H1 (cell line): ENCODE measurements around the gene ZNF398.

Source experiments
- EP300 ChIP-seq, 2 experiments: IDR thresholded peaks; 1 replicate in 1 of 2; 2 replicates in 1 of 2; pipeline ENCODE4 v1.6.1; 2011 to 2012; ENCODE audit warnings: low read depth in 2 of 2, low read length in 2 of 2, mild to moderate bottlenecking in 2 of 2, borderline replicate concordance in 1 of 2, inconsistent platforms in 1 of 2, moderate library complexity in 1 of 2
- EZH2 ChIP-seq: fragments of 200-600 bp; sonication (generic); IDR thresholded peaks from 2 replicates; pipeline ENCODE4 v1.7.1; 2012; ENCODE audit warnings: low read depth, mild to moderate bottlenecking, moderate library complexity, low read length, inconsistent platforms; ENCODE audit not compliant: severe bottlenecking
- HDAC6 ChIP-seq: IDR thresholded peaks from one replicate; pipeline ENCODE4 v1.7.1; 2012; ENCODE audit warnings: low read depth, mild to moderate bottlenecking, inconsistent platforms, low read length, moderate library complexity
- JUND ChIP-seq: IDR thresholded peaks from 2 replicates; pipeline ENCODE4 v1.6.1; 2011; ENCODE audit warnings: mild to moderate bottlenecking, improper control_type of control experiment, low read length
- MAFK ChIP-seq: IDR thresholded peaks from 2 replicates; pipeline ENCODE4 v1.6.1; 2012; ENCODE audit warnings: low read depth, mild to moderate bottlenecking, improper control_type of control experiment, low read length
- NANOG ChIP-seq: IDR thresholded peaks from 2 replicates; pipeline ENCODE4 v1.6.1; 2011; ENCODE audit warnings: low read length, low read depth, mild to moderate bottlenecking, inconsistent platforms; ENCODE audit not compliant: insufficient read depth, poor library complexity, severe bottlenecking
- POLR2AphosphoS5 ChIP-seq: IDR thresholded peaks from 2 replicates; pipeline ENCODE4 v1.6.1; 2011; ENCODE audit warnings: low read depth, low read length
- SIRT6 ChIP-seq: IDR thresholded peaks from one replicate; pipeline ENCODE4 v1.7.1; 2012; ENCODE audit warnings: low read length, inconsistent platforms
- SP1 ChIP-seq: IDR thresholded peaks from 2 replicates; pipeline ENCODE4 v1.6.1; 2011; ENCODE audit warnings: low read depth, low read length
- SUZ12 ChIP-seq: fragments of 200-600 bp; sonication (generic); IDR thresholded peaks from 2 replicates; pipeline ENCODE4 v1.6.1; 2012; ENCODE audit warnings: mild to moderate bottlenecking, inconsistent platforms, low read length, moderate library complexity, mixed read lengths
- TF ChIP-seq, protein P1 (sequence below), 3 experiments: IDR thresholded peaks; 1 replicate in 2 of 3; 2 replicates in 1 of 3; pipeline versions ENCODE4 v1.5.1 to v1.6.1; 2011; ENCODE audit warnings: low read length in 3 of 3, mild to moderate bottlenecking in 3 of 3, inconsistent platforms in 2 of 3, low read depth in 1 of 3, moderate library complexity in 1 of 3; ENCODE audit not compliant: insufficient read depth in 1 of 3; ENCODE audit errors: control extremely low read depth in 1 of 3
- TF ChIP-seq, protein P2 (sequence below): IDR thresholded peaks from 2 replicates; pipeline ENCODE4 v1.6.1; 2012; ENCODE audit warnings: inconsistent platforms

DNA sequence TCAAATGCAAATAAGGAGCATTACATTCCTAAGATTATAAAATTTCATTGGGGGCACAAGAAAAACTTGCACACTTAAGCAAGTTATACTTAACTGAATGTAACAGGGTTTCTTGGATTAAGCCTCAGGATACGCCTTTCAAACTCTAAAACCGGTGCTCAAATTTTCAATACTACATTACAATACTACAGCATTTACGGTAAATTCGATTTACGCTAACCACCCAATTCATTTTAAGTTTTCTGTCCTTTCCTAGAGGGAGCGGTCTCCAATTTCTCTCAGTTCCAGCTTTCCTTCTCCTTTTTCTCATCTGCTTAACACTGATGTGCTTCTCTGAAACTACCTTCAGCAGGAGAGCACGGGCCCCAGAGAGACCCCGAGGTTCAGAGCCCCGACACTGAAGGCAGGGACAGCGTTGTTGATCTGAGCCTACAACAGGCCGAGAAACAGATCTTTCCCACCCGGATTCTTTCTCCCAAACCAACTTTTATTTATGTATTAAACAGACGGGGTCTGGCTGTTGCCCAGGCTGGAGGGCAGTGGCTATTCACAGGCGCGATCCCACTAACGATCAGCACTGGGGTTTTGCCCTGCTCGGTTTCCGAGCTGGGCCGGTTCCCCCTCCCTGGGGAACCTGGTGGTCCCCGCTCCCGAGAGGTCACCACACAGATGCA, 21.9 kb upstream of the ZNF398 start:
- TF ChIP-seq JUND (no peak), EP300 (IDR thresholded peaks at IDR 0.05; ENCODE audit: borderline replicate concordance in 1 of 2, low read depth in 2 of 2, low read length in 2 of 2) (no peak), POLR2AphosphoS5 (no peak), SP1 (no peak), SIRT6 (no peak), MAFK (peak; percentile 31; the same call in 1 of the 2 replicates), NANOG (no peak), HDAC6 (no peak), EZH2 (no peak), SUZ12 (no peak)
- TF ChIP-seq, protein P1, sequence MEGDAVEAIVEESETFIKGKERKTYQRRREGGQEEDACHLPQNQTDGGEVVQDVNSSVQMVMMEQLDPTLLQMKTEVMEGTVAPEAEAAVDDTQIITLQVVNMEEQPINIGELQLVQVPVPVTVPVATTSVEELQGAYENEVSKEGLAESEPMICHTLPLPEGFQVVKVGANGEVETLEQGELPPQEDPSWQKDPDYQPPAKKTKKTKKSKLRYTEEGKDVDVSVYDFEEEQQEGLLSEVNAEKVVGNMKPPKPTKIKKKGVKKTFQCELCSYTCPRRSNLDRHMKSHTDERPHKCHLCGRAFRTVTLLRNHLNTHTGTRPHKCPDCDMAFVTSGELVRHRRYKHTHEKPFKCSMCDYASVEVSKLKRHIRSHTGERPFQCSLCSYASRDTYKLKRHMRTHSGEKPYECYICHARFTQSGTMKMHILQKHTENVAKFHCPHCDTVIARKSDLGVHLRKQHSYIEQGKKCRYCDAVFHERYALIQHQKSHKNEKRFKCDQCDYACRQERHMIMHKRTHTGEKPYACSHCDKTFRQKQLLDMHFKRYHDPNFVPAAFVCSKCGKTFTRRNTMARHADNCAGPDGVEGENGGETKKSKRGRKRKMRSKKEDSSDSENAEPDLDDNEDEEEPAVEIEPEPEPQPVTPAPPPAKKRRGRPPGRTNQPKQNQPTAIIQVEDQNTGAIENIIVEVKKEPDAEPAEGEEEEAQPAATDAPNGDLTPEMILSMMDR (IDR thresholded peaks at IDR 0.05; ENCODE audit: control extremely low read depth in 1 of 3, insufficient read depth in 1 of 3, low read depth in 1 of 3, low read length in 3 of 3): no peak
- TF ChIP-seq, protein P2, sequence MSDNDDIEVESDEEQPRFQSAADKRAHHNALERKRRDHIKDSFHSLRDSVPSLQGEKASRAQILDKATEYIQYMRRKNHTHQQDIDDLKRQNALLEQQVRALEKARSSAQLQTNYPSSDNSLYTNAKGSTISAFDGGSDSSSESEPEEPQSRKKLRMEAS: no peak
